Stimulated activated CD8-positive, alpha-beta memory T cell treated with anti-CD3 and anti-CD28 coated beads, Interleukin-15, amount 100 ng/mL, for 4 hours (primary cell): ENCODE data around the gene GALNTL6.

Experiments
- DNase-seq, 2 donors: peaks; one replicate each; pipeline ENCODE4 v3.0.0-alpha.2; 2020; ENCODE audit warnings: low read depth in 2 of 2

The GALNTL6 gene

GRCh38 chr4:172806841-172807240, 993.6 kb downstream of the GALNTL6 start:
- no peak for DNase-seq

GRCh38 chr4:172808196-172808595, 995.0 kb downstream of the GALNTL6 start:
- no peak for DNase-seq

GRCh38 chr4:172809319-172809718, 996.1 kb downstream of the GALNTL6 start:
- no peak for DNase-seq

GRCh38 chr4:172813359-172813923, 1000.2 kb downstream of the GALNTL6 start:
- DNase-seq, result no peak

- no peak for DNase-seq
These were observed 1002.4 kb downstream of the GALNTL6 start for GRCh38 chr4:172815499-172816164.

DNA sequence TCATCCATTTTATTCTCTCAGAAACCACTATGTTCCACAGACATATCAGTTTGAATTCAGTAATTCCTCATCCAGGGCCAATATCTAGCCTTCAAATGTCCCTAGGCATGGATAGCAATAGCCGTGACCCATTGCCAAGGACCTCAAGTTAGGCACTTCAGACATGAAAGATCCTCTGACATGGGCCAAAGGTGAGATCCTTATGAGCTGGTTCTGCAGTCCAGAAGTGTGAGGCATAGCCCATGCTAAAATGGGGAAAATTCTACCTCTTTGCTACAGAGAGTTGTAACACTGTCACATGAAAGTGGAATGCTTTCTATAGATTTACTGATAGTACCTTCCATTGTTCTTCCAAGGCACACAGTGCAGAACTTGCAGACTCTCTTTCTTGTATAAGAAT, 1005.7 kb downstream of the GALNTL6 start:
- no peak for DNase-seq

GRCh38 chr4:172819353-172819752, 1006.1 kb downstream of the GALNTL6 start:
- no peak for DNase-seq

DNA sequence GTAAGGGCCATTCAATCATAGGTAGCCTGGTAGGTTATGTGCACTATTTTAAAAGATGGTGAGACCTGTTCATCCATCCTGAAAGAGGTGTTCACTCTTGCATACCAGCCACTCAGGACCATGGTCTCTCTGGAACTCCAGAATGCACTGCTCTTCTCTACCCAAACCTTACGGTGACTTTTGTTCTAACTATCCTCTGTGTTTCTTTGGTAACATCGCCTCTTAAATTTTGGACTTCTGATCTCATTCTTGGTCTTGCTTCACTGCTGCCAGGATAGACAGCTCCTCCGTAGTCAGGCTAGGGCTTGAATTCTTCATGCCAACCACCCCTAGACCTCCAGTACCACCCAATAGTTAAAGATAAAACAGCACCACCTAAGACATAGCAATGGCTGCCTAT, 1009.1 kb downstream of the GALNTL6 start:
- no peak for DNase-seq

- no peak for DNase-seq
These were observed 1013.1 kb downstream of the GALNTL6 start for GRCh38 chr4:172826346-172826745.

DNA sequence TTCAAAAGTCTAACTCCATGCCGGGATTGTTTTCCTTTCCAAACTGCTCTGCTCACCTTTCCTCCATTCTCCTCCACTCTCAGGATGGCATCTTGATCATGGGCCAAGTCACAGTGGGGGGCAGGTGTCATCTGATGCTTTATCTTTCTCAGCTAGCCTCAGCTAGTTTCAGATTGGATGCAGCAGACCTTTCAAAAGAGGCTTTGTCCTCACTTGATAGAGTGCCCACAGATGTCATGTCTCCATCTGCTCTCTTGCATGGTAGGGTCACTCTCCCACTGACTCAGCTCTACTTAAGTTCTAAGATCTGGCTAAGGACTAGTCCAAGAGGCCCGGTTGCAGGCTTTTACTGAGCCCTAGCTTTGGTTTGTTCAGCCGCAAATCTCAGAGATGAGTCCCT, 1013.7 kb downstream of the GALNTL6 start:
- DNase-seq, result no peak

DNA sequence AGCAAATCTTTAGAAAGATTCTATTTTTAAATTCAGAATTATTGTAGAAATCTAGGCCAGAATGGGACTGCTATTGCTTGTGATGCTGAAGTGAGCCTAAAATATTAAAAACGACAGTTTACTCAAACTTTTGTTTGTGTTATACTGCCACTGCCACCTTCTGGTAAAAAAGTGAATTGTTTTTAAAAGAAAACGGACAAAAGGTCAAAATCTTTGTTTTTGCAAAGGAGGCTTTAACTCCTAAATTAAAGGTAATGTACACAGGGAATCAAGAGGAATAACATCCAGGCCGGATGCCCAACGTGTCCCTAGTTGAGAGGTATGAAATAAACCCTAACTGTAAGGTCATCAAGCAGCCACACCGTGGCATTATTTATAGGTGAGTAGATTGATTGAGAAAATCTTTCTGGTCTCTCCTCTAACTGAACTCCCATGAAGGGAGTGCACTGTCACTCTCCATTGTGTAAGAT, 1017.1 kb downstream of the GALNTL6 start:
- DNase-seq, result no peak

- no peak for DNase-seq
These were observed 1023.5 kb downstream of the GALNTL6 start for GRCh38 chr4:172836661-172837060.

DNA sequence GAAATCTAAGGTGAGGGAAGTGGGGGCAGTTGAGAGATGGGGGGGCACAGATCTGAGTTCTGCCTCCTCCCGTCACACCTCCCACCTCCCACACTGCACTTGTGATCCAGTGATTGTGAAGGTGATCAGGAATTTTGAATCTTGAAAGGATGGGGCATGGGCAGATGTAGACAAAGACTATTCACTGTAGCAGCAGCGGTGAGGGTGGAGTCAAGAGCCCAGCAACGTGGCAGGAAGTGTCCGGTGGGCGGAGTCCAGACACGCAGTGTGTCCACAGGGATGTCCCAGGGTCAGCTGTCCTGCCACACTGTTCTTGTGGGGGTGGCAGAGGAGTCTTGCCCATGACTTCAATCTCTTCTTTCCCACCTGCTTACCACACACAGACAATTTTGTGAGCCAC, 1024.9 kb downstream of the GALNTL6 start:
- no peak for DNase-seq

DNA sequence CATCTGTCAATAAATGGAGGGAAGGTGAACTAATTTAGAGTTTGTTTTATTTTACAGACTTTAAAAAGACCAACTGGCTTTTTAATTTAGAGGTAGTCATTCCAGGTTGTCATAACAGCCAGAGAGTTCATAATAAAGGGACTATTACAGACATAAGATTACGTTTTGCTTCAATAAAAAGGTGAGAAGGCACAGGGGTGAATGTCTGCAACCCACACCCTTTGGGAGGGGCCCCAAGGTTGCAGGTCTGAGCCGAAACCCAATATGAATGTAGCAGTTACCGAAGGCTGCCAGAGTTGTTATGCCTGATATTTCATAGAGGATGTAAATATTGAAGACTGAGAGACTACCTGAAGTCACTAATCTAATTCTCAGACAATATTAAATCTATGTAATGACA, 1025.7 kb downstream of the GALNTL6 start:
- DNase-seq, result no peak

- DNase-seq, result no peak
These were observed 1029.6 kb downstream of the GALNTL6 start for GRCh38 chr4:172842779-172843178.

GRCh38 chr4:172843192-172843591, 1030.0 kb downstream of the GALNTL6 start:
- DNase-seq, result no peak

GRCh38 chr4:172844556-172844955, 1031.4 kb downstream of the GALNTL6 start:
- no peak for DNase-seq

DNA sequence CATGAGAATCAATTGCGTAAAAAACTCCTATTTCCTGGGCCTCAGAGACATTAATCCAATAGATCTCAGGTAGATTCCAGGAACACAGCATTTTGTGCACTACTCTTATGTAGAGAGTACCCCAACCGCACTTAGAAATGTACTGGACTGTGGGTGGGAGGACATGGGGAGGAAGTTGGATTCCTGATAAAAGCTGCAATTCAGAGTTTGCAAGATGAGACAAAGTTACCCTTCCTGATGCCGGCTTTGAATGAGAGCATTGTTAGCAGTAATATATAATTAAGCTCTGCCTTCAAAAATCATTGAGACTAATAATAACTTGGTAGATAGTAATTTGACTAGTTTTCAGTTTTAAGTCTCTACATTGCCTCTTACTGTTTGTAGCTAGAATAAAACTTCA, 1032.1 kb downstream of the GALNTL6 start:
- no peak for DNase-seq

DNA sequence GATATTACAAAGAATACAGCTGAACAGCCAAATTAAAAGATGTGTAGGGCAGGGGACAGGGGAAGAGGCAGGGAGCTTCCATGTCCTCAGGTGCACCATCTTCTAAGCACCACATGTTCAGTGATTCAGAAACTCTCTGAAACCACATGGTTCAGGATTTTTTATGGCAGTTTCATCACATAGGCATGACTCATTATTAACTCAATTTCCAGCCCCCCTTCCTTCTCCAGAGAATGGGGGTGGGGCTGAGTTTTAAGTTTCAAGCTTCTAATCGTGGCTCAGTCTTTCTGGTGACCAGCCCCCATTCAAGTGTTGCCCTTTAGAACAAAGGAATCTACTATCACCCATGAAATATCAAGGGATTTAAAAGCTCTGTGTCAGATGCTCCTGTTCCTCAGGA, 1037.6 kb downstream of the GALNTL6 start:
- DNase-seq, result no peak

- no peak for DNase-seq
These were observed 1038.3 kb downstream of the GALNTL6 start for GRCh38 chr4:172851534-172851933.

DNA sequence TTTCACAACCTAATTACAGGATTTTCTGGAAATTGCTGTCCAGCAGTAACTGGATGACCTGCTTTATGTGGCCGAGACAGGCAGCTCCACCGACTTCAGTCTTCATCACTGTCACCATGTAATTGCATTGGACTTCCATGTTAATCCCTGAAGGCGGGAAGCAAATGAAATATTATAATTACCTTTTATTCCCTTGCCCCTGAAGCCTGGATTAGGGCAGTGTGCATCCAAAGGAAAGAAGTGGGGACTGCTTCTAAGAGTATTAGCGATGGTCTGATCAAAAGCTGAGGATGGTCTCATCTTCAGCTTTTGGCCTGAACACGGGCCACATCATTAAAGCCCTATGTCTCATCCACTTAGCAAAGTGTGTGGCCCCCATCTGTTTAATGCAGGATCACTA, 1043.8 kb downstream of the GALNTL6 start:
- DNase-seq, result no peak

DNA sequence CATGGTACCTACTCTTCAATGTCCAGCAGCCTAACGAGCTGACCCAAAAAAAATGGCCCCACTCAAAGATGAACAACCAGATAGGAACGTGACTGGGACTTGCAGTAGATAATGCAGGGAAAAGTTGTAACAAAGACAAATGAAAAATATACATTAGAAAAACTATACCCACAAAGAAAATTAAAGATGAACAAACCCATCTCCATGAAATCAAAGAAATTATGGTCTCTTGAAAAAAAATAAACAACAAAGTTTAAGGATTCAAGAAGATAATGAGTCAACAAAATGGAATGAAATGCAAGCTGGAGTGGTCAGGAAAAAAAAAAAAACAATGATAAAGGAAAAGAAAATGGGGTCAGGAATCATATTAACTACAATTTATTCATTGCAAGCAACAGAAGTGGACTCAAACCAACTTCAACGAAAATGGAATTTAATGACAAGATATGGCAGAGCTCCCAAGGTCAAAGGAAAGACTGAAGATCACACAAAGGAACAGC, 1045.6 kb downstream of the GALNTL6 start:
- DNase-seq, result no peak

GRCh38 chr4:172865103-172865502, 1051.9 kb downstream of the GALNTL6 start:
- DNase-seq, result no peak
